NCI-H524 (cell line): Measurements from ENCODE around the gene PNPLA1.
"Not testable (repeated sequence)": the region's sequence is repeated elsewhere in the genome, so short reads cannot be mapped to it uniquely, and the experiment has no call there.

ENCODE experiments used
- DNase-seq, 2 experiments: peaks; one replicate each; lab custom pipeline; 2025; lab: John Stamatoyannopoulos, UW

Gene PNPLA1

GRCh38 chr6:36336208-36336710 is 66.4 kb downstream of the PNPLA1 start:
- no peak for DNase-seq

DNA sequence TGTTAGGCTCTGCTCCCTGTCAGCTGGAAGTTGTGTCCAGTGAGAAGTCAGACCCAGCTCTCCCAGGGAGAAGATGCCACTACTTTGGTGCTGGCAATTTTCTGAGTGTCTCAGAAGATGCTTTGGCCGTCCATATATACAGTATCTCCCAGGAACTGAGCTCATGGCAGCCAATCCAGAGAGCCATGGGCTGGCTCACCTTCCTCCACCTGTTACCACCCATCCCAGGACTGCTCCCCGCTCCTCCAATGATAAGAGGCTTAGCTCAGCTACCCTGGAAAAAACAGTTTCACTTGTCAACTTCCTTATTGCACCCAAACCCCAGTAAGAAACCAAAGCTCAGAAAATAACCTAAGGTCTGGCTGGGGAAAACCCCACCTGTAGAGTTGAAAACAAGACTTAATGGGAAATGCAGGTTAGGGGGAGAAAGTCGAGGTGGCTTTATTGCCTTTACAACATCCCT is 67.0 kb downstream of the PNPLA1 start, which contains the start of gene BNIP5:
Gene BNIP5, minus strand, starts transcription at position 110 of the 463 bp plus-strand sequence. CDS start 6,198 bp downstream, outside the sequence.
- no peak for DNase-seq

DNA sequence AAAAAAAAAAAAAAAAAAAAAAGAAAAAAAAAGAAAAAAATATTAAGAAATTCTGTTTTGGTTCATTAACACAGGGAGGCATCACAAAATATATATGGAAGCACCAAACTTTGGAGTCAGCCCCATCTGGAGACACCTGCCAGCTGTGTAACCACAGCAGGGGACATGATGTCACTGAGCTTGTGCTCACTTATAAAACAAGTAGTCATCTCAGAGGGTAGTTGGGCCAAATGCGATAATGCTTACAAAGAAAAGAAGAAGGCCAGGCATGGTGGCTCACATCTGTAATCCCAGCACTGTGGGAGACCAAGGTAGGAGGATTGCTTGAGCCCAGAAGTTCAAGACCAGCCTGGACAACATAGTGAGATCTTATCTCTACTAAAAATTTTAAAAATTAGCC is 68.0 kb downstream of the PNPLA1 start:
- DNase-seq: no peak

GRCh38 chr6:36338223-36338622 is 68.4 kb downstream of the PNPLA1 start:
- DNase-seq: not testable (repeated sequence)

DNA sequence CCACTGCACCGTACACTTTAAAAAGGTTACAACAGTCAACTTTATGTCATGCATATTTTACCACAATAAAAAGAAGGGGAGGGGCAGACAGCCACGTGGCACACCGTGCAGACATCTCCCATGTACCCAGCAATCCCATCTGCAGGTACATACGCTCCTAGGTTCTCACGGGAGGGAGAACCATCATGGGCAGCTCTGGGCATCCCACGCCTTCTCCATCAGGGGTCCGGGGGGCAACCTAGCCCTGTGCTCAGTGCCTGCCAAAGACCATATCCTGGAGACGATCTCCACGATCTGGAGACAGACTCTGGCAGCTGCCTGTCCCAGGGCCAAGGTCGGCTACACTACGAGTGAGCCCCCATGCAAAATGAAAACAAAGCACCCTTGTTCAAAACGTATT is 69.3 kb downstream of the PNPLA1 start:
- no peak for DNase-seq

DNA sequence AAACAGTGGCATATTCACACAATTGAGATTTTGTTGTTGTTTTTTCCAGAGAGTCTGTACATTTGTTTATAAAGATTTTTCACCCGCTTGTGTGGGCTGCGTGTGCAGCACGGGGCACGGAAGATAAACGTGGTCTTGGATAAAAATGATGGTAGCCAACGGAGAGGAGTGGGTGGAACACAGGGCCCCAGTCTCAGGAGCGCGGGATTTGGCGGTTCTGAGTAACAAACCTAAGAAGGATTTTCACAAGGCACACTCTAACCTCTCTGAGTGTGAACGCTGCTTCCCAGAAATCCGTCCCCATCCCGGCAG is 70.4 kb downstream of the PNPLA1 start:
- DNase-seq: no peak

GRCh38 chr6:36340618-36341454 is 71.0 kb downstream of the PNPLA1 start:
- peak in 1 of 2 experiments; percentile 49 for DNase-seq

DNA sequence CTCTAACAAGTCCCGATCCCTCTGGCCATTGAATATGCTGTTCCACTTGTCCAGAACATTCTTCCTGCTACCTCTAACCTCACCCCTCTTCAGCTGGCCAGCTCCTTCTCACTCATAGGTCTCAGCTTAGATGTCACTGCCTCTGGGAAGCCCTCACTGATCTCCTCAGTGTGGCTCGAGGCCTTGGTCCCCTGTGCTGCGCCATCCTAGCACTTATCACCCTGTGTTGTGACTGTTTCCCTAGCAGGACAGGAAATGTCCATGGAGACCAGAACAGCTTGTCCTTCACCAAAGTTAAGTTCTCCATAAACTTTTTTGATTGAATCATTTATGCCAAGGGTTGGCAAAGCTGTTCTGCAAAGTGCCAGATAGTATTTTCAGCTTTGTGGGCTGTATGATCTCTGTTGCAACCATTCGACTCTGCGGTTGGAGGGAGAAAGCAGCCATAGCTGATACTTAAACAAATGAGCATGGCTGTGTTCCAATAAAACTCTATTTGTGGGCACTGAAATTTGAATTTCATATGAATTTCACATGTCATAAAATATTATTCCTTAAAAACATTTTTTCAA is 73.3 kb downstream of the PNPLA1 start:
- no peak for DNase-seq

- no peak for DNase-seq
Observed at GRCh38 chr6:36345681-36346466, 76.0 kb downstream of the PNPLA1 start.

GRCh38 chr6:36346486-36347273 is 76.8 kb downstream of the PNPLA1 start:
- no peak for DNase-seq

- DNase-seq: no peak
Observed at GRCh38 chr6:36347621-36348020, 77.8 kb downstream of the PNPLA1 start.

GRCh38 chr6:36349240-36349639 is 79.4 kb downstream of the PNPLA1 start:
- DNase-seq: peak in 1 of 2 experiments; percentile 63

DNA sequence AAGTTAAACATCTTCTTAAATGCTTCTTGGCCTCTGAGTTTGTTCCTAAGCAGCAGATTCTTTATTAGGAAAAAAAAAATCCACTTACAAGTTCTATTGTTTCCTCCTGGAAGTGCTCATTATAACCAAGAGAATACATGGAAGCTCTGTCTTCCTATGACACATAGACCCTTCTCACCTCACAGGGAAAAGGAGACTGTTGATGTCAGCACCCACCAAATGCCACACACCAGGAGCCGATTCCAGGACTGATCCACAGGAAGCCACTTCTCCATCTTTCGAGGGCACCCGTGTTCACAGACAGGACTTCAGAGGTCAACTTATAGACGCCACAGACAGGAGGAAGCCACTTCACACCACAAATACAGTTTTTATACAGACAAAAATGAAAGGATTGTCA is 80.2 kb downstream of the PNPLA1 start:
- DNase-seq: no peak

DNA sequence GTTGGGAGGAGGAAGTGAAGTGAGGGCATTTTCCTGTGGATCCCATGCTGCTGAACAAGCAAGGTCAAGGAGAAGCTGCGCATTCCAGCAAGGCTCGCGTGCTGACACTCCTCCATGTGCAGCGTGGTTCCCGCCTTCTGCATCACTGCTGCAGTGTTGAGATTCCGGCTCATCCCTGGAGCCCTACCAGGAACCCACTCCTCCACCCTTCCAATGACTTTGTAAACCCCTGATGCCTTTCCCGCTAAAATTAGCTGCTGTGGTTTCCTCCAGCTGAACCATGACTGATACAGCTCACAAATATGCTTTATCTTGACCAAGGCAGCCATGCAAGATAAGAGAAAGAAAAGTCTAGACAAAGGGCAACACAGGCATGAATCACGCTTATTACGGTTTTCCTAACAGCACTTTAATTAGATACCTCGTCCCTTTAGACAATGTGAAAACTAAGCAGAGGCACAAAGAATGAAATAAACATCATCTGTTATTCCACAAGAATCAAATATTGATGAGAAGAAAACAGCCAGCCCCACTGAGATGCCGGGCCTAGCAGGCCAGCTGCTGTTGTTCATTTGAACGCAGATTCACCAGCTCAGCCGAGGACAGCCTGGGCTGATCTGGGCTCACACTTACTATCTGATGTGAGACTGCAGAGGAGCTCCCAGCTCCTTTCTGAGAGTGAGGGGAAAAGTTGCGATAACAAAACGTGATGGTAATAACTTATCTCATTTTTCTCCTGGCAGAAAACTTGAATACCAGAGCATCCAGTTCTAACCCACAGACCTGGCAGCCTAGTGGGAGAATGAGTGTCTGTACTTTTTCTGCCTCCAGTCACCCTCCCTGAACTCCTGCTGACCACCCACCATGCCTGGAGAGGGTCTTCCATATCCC is 81.1 kb downstream of the PNPLA1 start:
- no peak for DNase-seq

- no peak for DNase-seq
Observed at GRCh38 chr6:36352477-36353157, 82.8 kb downstream of the PNPLA1 start.

GRCh38 chr6:36353411-36353915 is 83.6 kb downstream of the PNPLA1 start:
- no peak for DNase-seq

- DNase-seq: no peak
Observed at GRCh38 chr6:36355819-36356218, 86.0 kb downstream of the PNPLA1 start.

DNA sequence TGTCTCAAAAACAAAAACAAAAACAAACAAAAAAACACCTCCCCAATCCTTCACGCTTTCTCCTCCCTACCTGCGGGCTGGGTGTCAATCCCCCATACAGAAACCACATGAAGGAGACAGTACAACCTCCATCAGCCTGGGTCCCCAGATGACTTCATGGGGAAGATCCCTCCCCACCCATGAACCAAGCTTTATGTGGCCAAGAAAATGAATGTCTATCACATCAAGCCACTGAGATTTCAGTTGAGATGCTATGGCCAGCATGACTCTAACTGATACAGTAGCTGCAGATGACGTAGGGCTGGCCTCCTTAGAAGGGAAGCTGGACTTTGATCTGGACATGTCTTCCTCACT is 88.0 kb downstream of the PNPLA1 start:
- no peak for DNase-seq
